ENCODE results near the gene CFD. TPM values are rescaled to one million over a fixed set of nuclear protein-coding genes. Genes with fewer than 3 reads are reported as not detected.

Gene CFD
- total and polyA plus RNA-seq, 4 donors, result 4.5 to 20.2 (median 13.6) TPM

DNA sequence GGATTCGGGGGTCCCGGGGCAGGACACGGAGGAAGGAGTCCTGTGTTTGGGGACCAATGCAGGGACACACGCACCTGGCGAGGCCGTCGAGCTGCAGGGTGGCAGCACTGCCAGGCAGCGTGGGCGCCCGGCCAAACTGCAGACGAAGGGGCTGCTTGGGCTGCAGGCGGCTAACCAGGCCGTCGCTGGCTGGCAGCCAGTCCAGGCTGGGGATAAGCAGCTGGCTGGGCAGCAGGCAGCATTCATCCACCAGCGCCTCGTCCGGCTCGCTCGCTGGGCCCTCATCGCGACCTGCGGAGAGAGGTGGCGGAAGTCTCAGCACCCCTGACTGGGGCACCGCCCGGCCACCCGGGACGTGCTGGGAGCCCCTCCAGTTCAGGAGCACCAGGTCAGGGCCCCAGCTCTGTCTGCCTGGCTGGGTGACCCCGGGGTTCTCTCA, 11.5 kb downstream of the CFD start:
- Histone ChIP-seq H3K9me3 (ENCODE audit: control insufficient read depth in 4 of 4, low read length in 3 of 4) (no peaks in the 10 kb centered on the region), H3K27ac (ENCODE audit: low read depth in 1 of 2, low read length in 2 of 2) (no peak overlapping the region), H3K4me1 (ENCODE audit: control insufficient read depth in 4 of 4, insufficient read depth in 4 of 4, low read length in 3 of 4) (no peaks in the 10 kb centered on the region), H3K27me3 (ENCODE audit: control insufficient read depth in 4 of 4, insufficient read depth in 4 of 4, low read length in 3 of 4) (no peaks in the 10 kb centered on the region), H3K9ac (ENCODE audit: low read depth in 1 of 2, low read length in 2 of 2) (no peak overlapping the region), H3K36me3 (ENCODE audit: control insufficient read depth in 4 of 4, insufficient read depth in 3 of 4, low read depth in 1 of 4, low read length in 3 of 4) (peaks cover 10 to 44% (median 12%) of the 10 kb centered on the region in 4 donors), H3K4me3 (ENCODE audit: low read depth in 1 of 3, low read length in 3 of 3) (no peak overlapping the region)
- WGBS, result 89% methylated on average over 28 of the region's 28 CpGs
- no peak for DNase-seq (ENCODE audit: low spot score)
- TF ChIP-seq NR2F2 (IDR thresholded peaks at IDR 0.05) (no peak), JUND (IDR thresholded peaks at IDR 0.05) (no peak), YY1 (IDR thresholded peaks at IDR 0.05) (no peak), GABPA (IDR thresholded peaks at IDR 0.05 in 1 of 2, conservative IDR thresholded peaks at IDR 0.05 in 1 of 2) (no peak), FOXA2 (IDR thresholded peaks at IDR 0.05) (no peak), RXRA (IDR thresholded peaks at IDR 0.05) (no peak), EGR1 (IDR thresholded peaks at IDR 0.05; ENCODE audit: low read depth in 2 of 2) (no peak), FOXA1 (IDR thresholded peaks at IDR 0.05) (no peak), RAD21 (IDR thresholded peaks at IDR 0.05) (no peak), TAF1 (conservative IDR thresholded peaks at IDR 0.05) (no peak), HNF4G (IDR thresholded peaks at IDR 0.05) (no peak), HNF4A (conservative IDR thresholded peaks at IDR 0.05) (no peak), SP1 (IDR thresholded peaks at IDR 0.05) (no peak)
- TF ChIP-seq, protein P1, sequence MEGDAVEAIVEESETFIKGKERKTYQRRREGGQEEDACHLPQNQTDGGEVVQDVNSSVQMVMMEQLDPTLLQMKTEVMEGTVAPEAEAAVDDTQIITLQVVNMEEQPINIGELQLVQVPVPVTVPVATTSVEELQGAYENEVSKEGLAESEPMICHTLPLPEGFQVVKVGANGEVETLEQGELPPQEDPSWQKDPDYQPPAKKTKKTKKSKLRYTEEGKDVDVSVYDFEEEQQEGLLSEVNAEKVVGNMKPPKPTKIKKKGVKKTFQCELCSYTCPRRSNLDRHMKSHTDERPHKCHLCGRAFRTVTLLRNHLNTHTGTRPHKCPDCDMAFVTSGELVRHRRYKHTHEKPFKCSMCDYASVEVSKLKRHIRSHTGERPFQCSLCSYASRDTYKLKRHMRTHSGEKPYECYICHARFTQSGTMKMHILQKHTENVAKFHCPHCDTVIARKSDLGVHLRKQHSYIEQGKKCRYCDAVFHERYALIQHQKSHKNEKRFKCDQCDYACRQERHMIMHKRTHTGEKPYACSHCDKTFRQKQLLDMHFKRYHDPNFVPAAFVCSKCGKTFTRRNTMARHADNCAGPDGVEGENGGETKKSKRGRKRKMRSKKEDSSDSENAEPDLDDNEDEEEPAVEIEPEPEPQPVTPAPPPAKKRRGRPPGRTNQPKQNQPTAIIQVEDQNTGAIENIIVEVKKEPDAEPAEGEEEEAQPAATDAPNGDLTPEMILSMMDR (IDR thresholded peaks at IDR 0.05; ENCODE audit: low read depth, low read length, missing input control), result no peak
- TF ChIP-seq, protein P2, sequence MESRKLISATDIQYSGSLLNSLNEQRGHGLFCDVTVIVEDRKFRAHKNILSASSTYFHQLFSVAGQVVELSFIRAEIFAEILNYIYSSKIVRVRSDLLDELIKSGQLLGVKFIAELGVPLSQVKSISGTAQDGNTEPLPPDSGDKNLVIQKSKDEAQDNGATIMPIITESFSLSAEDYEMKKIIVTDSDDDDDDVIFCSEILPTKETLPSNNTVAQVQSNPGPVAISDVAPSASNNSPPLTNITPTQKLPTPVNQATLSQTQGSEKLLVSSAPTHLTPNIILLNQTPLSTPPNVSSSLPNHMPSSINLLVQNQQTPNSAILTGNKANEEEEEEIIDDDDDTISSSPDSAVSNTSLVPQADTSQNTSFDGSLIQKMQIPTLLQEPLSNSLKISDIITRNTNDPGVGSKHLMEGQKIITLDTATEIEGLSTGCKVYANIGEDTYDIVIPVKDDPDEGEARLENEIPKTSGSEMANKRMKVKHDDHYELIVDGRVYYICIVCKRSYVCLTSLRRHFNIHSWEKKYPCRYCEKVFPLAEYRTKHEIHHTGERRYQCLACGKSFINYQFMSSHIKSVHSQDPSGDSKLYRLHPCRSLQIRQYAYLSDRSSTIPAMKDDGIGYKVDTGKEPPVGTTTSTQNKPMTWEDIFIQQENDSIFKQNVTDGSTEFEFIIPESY (IDR thresholded peaks at IDR 0.05), result no peak
- TF ChIP-seq, protein P3, sequence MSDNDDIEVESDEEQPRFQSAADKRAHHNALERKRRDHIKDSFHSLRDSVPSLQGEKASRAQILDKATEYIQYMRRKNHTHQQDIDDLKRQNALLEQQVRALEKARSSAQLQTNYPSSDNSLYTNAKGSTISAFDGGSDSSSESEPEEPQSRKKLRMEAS (IDR thresholded peaks at IDR 0.05), result no peak
- TF ChIP-seq, protein P4, sequence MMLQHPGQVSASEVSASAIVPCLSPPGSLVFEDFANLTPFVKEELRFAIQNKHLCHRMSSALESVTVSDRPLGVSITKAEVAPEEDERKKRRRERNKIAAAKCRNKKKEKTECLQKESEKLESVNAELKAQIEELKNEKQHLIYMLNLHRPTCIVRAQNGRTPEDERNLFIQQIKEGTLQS (IDR thresholded peaks at IDR 0.05), result no peak
- TF ChIP-seq, protein P5, sequence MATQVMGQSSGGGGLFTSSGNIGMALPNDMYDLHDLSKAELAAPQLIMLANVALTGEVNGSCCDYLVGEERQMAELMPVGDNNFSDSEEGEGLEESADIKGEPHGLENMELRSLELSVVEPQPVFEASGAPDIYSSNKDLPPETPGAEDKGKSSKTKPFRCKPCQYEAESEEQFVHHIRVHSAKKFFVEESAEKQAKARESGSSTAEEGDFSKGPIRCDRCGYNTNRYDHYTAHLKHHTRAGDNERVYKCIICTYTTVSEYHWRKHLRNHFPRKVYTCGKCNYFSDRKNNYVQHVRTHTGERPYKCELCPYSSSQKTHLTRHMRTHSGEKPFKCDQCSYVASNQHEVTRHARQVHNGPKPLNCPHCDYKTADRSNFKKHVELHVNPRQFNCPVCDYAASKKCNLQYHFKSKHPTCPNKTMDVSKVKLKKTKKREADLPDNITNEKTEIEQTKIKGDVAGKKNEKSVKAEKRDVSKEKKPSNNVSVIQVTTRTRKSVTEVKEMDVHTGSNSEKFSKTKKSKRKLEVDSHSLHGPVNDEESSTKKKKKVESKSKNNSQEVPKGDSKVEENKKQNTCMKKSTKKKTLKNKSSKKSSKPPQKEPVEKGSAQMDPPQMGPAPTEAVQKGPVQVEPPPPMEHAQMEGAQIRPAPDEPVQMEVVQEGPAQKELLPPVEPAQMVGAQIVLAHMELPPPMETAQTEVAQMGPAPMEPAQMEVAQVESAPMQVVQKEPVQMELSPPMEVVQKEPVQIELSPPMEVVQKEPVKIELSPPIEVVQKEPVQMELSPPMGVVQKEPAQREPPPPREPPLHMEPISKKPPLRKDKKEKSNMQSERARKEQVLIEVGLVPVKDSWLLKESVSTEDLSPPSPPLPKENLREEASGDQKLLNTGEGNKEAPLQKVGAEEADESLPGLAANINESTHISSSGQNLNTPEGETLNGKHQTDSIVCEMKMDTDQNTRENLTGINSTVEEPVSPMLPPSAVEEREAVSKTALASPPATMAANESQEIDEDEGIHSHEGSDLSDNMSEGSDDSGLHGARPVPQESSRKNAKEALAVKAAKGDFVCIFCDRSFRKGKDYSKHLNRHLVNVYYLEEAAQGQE (IDR thresholded peaks at IDR 0.05), result no peak
